Panc1 (cell line): Measurements from ENCODE around the gene DOCK1. TPM values are rescaled to one million over a fixed set of nuclear protein-coding genes. Genes with fewer than 3 reads are reported as not detected.

Experiments
- ATAC-seq: fragments of 200-7000 bp; cut with Tn5 transposase; 2 replicates; pipeline ENCODE4 v1.9.1; 2020; ENCODE audit warnings: mild to moderate bottlenecking, moderate library complexity
- BruUV-seq: library from RNA; stranded (reverse); fragments of 400-500 nt; replicated peaks from 2 replicates; lab custom pipeline; 2021; lab: Mats Ljungman, UMichigan
- CTCF ChIA-PET: fragments of 300-600 bp; sonication (Branson Sonifier 250); formaldehyde crosslinking; loops from one replicate; lab custom pipeline; 2022; ENCODE audit warnings: antibody characterized with exemption; lab: Charles Lee
- POLR2A ChIA-PET: fragments of 300-600 bp; sonication (Branson Sonifier 250); formaldehyde crosslinking; loops from one replicate; lab custom pipeline; 2022; ENCODE audit warnings: antibody characterized with exemption; lab: Charles Lee
- DNase-seq: peaks from one replicate; pipeline ENCODE4 v3.0.0-alpha.2; 2010; ENCODE audit warnings: low read depth, low spot score
- H3K27ac ChIP-seq: 2 replicates; pipeline ENCODE4 v1.5.1; 2011; ENCODE audit warnings: mild to moderate bottlenecking, low read length, inconsistent platforms
- H3K27me3 ChIP-seq: fragments of 200-500 bp; sonication (Bioruptor generic); 2 replicates; pipeline ENCODE4 v1.6.0; 2014; ENCODE audit warnings: low read length, inconsistent platforms; ENCODE audit not compliant: control insufficient read depth, insufficient read depth
- H3K36me3 ChIP-seq: fragments of 200-500 bp; sonication (Bioruptor generic); 2 replicates; pipeline ENCODE4 v1.5.1; 2014; ENCODE audit warnings: inconsistent platforms, mild to moderate bottlenecking, low read length, moderate library complexity; ENCODE audit not compliant: control insufficient read depth, insufficient read depth
- H3K4me1 ChIP-seq: 2 replicates; pipeline ENCODE4 v1.5.1; 2011; ENCODE audit warnings: inconsistent platforms, mild to moderate bottlenecking, low read length, moderate library complexity; ENCODE audit not compliant: control insufficient read depth, insufficient read depth
- H3K4me3 ChIP-seq, 2 experiments: 2 replicates each; pipeline ENCODE4 v1.5.1; 2011 to 2012; ENCODE audit warnings: low read depth in 2 of 2, low read length in 2 of 2, mild to moderate bottlenecking in 2 of 2, inconsistent platforms in 1 of 2, moderate library complexity in 1 of 2
- H3K9me3 ChIP-seq: fragments of 200-500 bp; sonication (Bioruptor generic); 2 replicates; pipeline ENCODE4 v1.5.1; 2014; ENCODE audit warnings: low read depth, mild to moderate bottlenecking, inconsistent platforms, low read length, moderate library complexity; ENCODE audit not compliant: control insufficient read depth, insufficient read depth
- CTCF ChIP-seq: fragments of 450-650 bp; IDR thresholded peaks from 2 replicates; pipeline ENCODE4 v1.5.1; 2017; ENCODE audit warnings: mild to moderate bottlenecking
- POLR2AphosphoS5 ChIP-seq: IDR thresholded peaks from 2 replicates; pipeline ENCODE4 v1.6.1; 2012; ENCODE audit warnings: mild to moderate bottlenecking, low read depth, low read length, moderate library complexity
- REST ChIP-seq, 2 experiments: IDR thresholded peaks; 2 replicates each; pipeline ENCODE4 v1.6.1; 2011 to 2012; ENCODE audit warnings: low read depth in 2 of 2, control low read depth in 1 of 2, low read length in 1 of 2, mild to moderate bottlenecking in 1 of 2, moderate library complexity in 1 of 2; ENCODE audit not compliant: insufficient read depth in 1 of 2
- SIN3A ChIP-seq: IDR thresholded peaks from 2 replicates; pipeline ENCODE4 v1.6.1; 2012; ENCODE audit warnings: low read depth, mild to moderate bottlenecking, low read length, moderate library complexity, borderline replicate concordance; ENCODE audit not compliant: insufficient read depth
- TCF7L2 ChIP-seq: IDR thresholded peaks from 2 replicates; pipeline ENCODE4 v1.6.1; 2011; ENCODE audit warnings: mild to moderate bottlenecking, low read depth, low read length, inconsistent platforms
- in situ Hi-C: cut with HindIII; loops from 2 replicates; pipeline ENCODE4 v1.10.0; 2016; ENCODE audit warnings: low sequenced_read_pairs, low pct_unique_long_range_greater_than_20kb
- intact Hi-C: fragments of 100-400 bp; cut with micrococcal nuclease; formaldehyde crosslinking; loops from one replicate; pipeline ENCODE4 v1.10.0; 2022; ENCODE audit not compliant: unreplicated experiment
- total RNA-seq: library from RNA; stranded (reverse); gene quantifications from one replicate; pipeline ENCODE4 v1.2.1, GENCODE V29; 2021; ENCODE audit not compliant: unreplicated experiment

DOCK1 gene
- total RNA-seq, 1 experiment from 2014 or later, result 67.6 TPM

GRCh38 chr10:127153181-127153580, 248.0 kb downstream of the DOCK1 start:
- H3K27me3 ChIP-seq, result no peaks in the 10 kb centered on the region
- CTCF ChIA-PET, result no interaction called here
- H3K9me3 ChIP-seq, result no peaks in the 10 kb centered on the region
- H3K27ac ChIP-seq, result no peak overlapping the region
- DNase-seq (no peak), ATAC-seq (no peak)
- intact Hi-C loops (no loop called here), in situ Hi-C loops (no loop called here)
- H3K4me3 ChIP-seq, result no peak overlapping the region
- POLR2A ChIA-PET, result no interaction called here
- H3K36me3 ChIP-seq, result no peaks in the 10 kb centered on the region
- TF ChIP-seq SIN3A (no peak), POLR2AphosphoS5 (no peak)
- peaks cover 8% of the 10 kb centered on the region for H3K4me1 ChIP-seq
- no TSS peak for BruUV-seq

GRCh38 chr10:127154831-127155620, 249.8 kb downstream of the DOCK1 start:
- Histone ChIP-seq H3K36me3 (no peaks in the 10 kb centered on the region), H3K27ac (no peak overlapping the region), H3K27me3 (no peaks in the 10 kb centered on the region), H3K9me3 (no peaks in the 10 kb centered on the region), H3K4me1 (0 out of 2 replicates have a peak, but pooled peaks cover 3% of the 10 kb centered on the region), H3K4me3 (no peak overlapping the region)
- ChIA-PET POLR2A (no interaction called here), CTCF (no interaction called here)
- TF ChIP-seq SIN3A, result no peak
- no peak for TF ChIP-seq TCF7L2
- TF ChIP-seq POLR2AphosphoS5, result no peak
- TF ChIP-seq CTCF, result no peak
- TF ChIP-seq REST (IDR thresholded peaks at IDR 0.05; ENCODE audit: insufficient read depth in 1 of 2, low read depth in 2 of 2, low read length in 1 of 2), result no peak
- in situ Hi-C loops (no loop called here), intact Hi-C loops (no loop called here)
- BruUV-seq, result no TSS peak
- no peak for DNase-seq
- no peak for ATAC-seq

- Histone ChIP-seq H3K4me1 (0 out of 2 replicates have a peak, but pooled peaks cover 3% of the 10 kb centered on the region), H3K9me3 (no peaks in the 10 kb centered on the region), H3K27ac (no peak overlapping the region), H3K27me3 (no peaks in the 10 kb centered on the region), H3K36me3 (no peaks in the 10 kb centered on the region), H3K4me3 (no peak overlapping the region)
- intact Hi-C loops (no loop called here), in situ Hi-C loops (no loop called here)
- ATAC-seq (no peak), DNase-seq (no peak)
- ChIA-PET POLR2A (no interaction called here), CTCF (no interaction called here)
- TF ChIP-seq CTCF (no peak), REST (IDR thresholded peaks at IDR 0.05; ENCODE audit: insufficient read depth in 1 of 2, low read depth in 2 of 2, low read length in 1 of 2) (no peak), SIN3A (no peak), TCF7L2 (no peak), POLR2AphosphoS5 (no peak)
- no TSS peak for BruUV-seq
Observed at GRCh38 chr10:127157089-127157488, 251.9 kb downstream of the DOCK1 start.
